Caco-2 (cell line): Measurements from ENCODE around the gene SRPRB. TPM values are rescaled to one million over a fixed set of nuclear protein-coding genes. Genes with fewer than 3 reads are reported as not detected.

Experiments used
- BruUV-seq: library from RNA; stranded (reverse); fragments of 400-500 nt; replicated peaks from 2 replicates; lab custom pipeline; 2021; lab: Mats Ljungman, UMichigan
- CTCF ChIA-PET: fragments of 300-600 bp; sonication (Branson Sonifier 250); formaldehyde crosslinking; loops from one replicate; lab custom pipeline; 2022; ENCODE audit warnings: antibody characterized with exemption; lab: Charles Lee
- POLR2A ChIA-PET: fragments of 300-600 bp; sonication (Branson Sonifier 250); formaldehyde crosslinking; loops from one replicate; lab custom pipeline; 2022; ENCODE audit warnings: antibody characterized with exemption; lab: Charles Lee
- DNase-seq, 2 experiments: peaks; one replicate each; pipeline versions ENCODE4 v3.0.0 to v3.0.0-alpha.2; 2020 to 2022
- H3K27me3 ChIP-seq: replicated peaks from 2 replicates; pipeline ENCODE4 v1.6.0; 2011; ENCODE audit warnings: low read length; ENCODE audit not compliant: control insufficient read depth, insufficient read depth
- H3K36me3 ChIP-seq: 2 replicates; pipeline ENCODE4 v1.5.1; 2011; ENCODE audit warnings: low read length; ENCODE audit not compliant: control insufficient read depth, insufficient read depth
- H3K4me1 ChIP-seq: fragments of 250-450 bp; sonication (Bioruptor Pico); 2 replicates; pipeline ENCODE4 v1.5.1; 2020; ENCODE audit warnings: mild to moderate bottlenecking
- H3K4me3 ChIP-seq: 2 replicates; pipeline ENCODE4 v1.5.1; 2011; ENCODE audit warnings: low read depth, mild to moderate bottlenecking, control low read depth, low read length
- H3K9me3 ChIP-seq: fragments of 250-450 bp; sonication (Bioruptor Pico); 2 replicates; pipeline ENCODE4 v1.5.1; 2020; ENCODE audit warnings: mild to moderate bottlenecking, moderate library complexity
- H3K27ac Mint-ChIP-seq: one replicate; pipeline ENCODE4 v1.8.0; 2022; ENCODE audit warnings: mixed read lengths; ENCODE audit not compliant: unreplicated experiment
- H3K27me3 Mint-ChIP-seq: one replicate; pipeline ENCODE4 v1.8.0; 2022; ENCODE audit warnings: mixed read lengths; ENCODE audit not compliant: insufficient read depth, unreplicated experiment
- H3K36me3 Mint-ChIP-seq: one replicate; pipeline ENCODE4 v1.8.0; 2022; ENCODE audit warnings: mild to moderate bottlenecking, mixed read lengths; ENCODE audit not compliant: insufficient read depth, unreplicated experiment
- H3K4me1 Mint-ChIP-seq: one replicate; pipeline ENCODE4 v1.8.0; 2022; ENCODE audit warnings: low read depth, mixed read lengths; ENCODE audit not compliant: unreplicated experiment
- H3K4me3 Mint-ChIP-seq: one replicate; pipeline ENCODE4 v1.8.0; 2022; ENCODE audit warnings: mild to moderate bottlenecking, moderate library complexity, mixed read lengths; ENCODE audit not compliant: unreplicated experiment
- H3K9me3 Mint-ChIP-seq: one replicate; pipeline ENCODE4 v1.8.0; 2022; ENCODE audit warnings: mixed read lengths; ENCODE audit not compliant: unreplicated experiment
- CTCF ChIP-seq, 2 experiments: fragments of 200-600 bp in 1 of 2; IDR thresholded peaks; 1 replicate in 1 of 2; 2 replicates in 1 of 2; pipeline versions ENCODE4 v1.5.1 to v1.8.0; 2011 to 2022; ENCODE audit warnings: antibody characterized with exemption in 1 of 2, control low read depth in 1 of 2, inconsistent platforms in 1 of 2, low read depth in 1 of 2, low read length in 1 of 2, mild to moderate bottlenecking in 1 of 2, moderate library complexity in 1 of 2; ENCODE audit not compliant: insufficient read depth in 1 of 2, severe bottlenecking in 1 of 2, unreplicated experiment in 1 of 2
- intact Hi-C: fragments of 100-400 bp; cut with micrococcal nuclease; formaldehyde crosslinking; loops from one replicate; pipeline ENCODE4 v1.10.0; 2022; ENCODE audit not compliant: unreplicated experiment
- total RNA-seq: library from RNA; stranded (reverse); gene quantifications from 2 replicates; pipeline ENCODE4 v1.2.3, GENCODE V29; 2022

Gene SRPRB
- total RNA-seq, 1 experiment from 2014 or later = 87.3 TPM

- POLR2A ChIA-PET = no interaction called here
Measured at GRCh38 chr3:133775309-133775708, 30.3 kb upstream of the SRPRB start.

DNA sequence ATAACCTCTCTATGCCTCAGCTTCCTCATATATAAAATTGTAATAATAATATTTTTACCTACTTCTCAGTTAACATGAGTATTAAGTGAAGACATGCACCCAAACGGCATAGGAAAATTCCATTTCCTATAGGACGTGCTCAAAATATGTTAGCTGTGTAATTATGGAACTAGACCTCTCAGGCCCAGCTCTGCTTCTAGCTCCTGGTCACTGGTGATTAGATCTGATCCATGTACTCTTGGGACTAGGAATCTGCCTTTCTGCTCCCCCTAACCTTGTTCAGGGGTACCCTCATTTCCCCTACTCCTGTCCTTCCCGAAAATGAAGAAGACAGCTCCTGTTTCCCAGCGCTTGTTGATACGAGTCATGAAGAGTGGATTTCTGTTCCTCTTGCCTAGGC, 29.8 kb upstream of the SRPRB start:
- no peaks in the 10 kb centered on the region for H3K4me1 Mint-ChIP-seq
- H3K9me3 Mint-ChIP-seq = no peaks in the 10 kb centered on the region
- no peak overlapping the region for H3K27ac Mint-ChIP-seq
- intact Hi-C loops = no loop called here
- no peak for DNase-seq
- no peaks in the 10 kb centered on the region for H3K27me3 ChIP-seq
- no peak overlapping the region for H3K4me3 Mint-ChIP-seq
- H3K27me3 Mint-ChIP-seq = no peaks in the 10 kb centered on the region
- H3K36me3 ChIP-seq = no peaks in the 10 kb centered on the region
- no peaks in the 10 kb centered on the region for H3K9me3 ChIP-seq
- CTCF ChIA-PET = no interaction called here
- H3K36me3 Mint-ChIP-seq = no peaks in the 10 kb centered on the region
- no peak for TF ChIP-seq CTCF (IDR thresholded peaks at IDR 0.05; ENCODE audit: insufficient read depth in 1 of 2, low read depth in 1 of 2, low read length in 1 of 2, severe bottlenecking in 1 of 2, unreplicated experiment in 1 of 2)
- BruUV-seq = no TSS peak
- no peaks in the 10 kb centered on the region for H3K4me1 ChIP-seq
- POLR2A ChIA-PET = no interaction called here
- H3K4me3 ChIP-seq = no peak overlapping the region

More at GRCh38 chr3:133775309-133775708, 30.3 kb upstream of the SRPRB start:
- no peak overlapping the region for H3K27ac Mint-ChIP-seq
- CTCF ChIA-PET = no interaction called here
- no peaks in the 10 kb centered on the region for H3K4me1 Mint-ChIP-seq
- no peak for TF ChIP-seq CTCF (IDR thresholded peaks at IDR 0.05; ENCODE audit: insufficient read depth in 1 of 2, low read depth in 1 of 2, low read length in 1 of 2, severe bottlenecking in 1 of 2, unreplicated experiment in 1 of 2)
- H3K4me3 Mint-ChIP-seq = no peak overlapping the region
- intact Hi-C loops = no loop called here
- BruUV-seq = no TSS peak
- H3K27me3 ChIP-seq = no peaks in the 10 kb centered on the region
- H3K36me3 ChIP-seq = no peaks in the 10 kb centered on the region
- H3K4me3 ChIP-seq = no peak overlapping the region
- no peaks in the 10 kb centered on the region for H3K9me3 ChIP-seq
- no peak for DNase-seq
- H3K27me3 Mint-ChIP-seq = no peaks in the 10 kb centered on the region
- H3K9me3 Mint-ChIP-seq = no peaks in the 10 kb centered on the region
- H3K36me3 Mint-ChIP-seq = no peaks in the 10 kb centered on the region
- H3K4me1 ChIP-seq = no peaks in the 10 kb centered on the region

GRCh38 chr3:133776794-133777438, 28.7 kb upstream of the SRPRB start:
- Histone ChIP-seq H3K27me3 (no peaks in the 10 kb centered on the region), H3K4me1 (no peaks in the 10 kb centered on the region), H3K4me3 (no peak overlapping the region), H3K9me3 (no peaks in the 10 kb centered on the region), H3K36me3 (no peaks in the 10 kb centered on the region)
- no peaks in the 10 kb centered on the region for H3K36me3 Mint-ChIP-seq
- H3K27ac Mint-ChIP-seq = no peak overlapping the region
- TF ChIP-seq CTCF (IDR thresholded peaks at IDR 0.05; ENCODE audit: insufficient read depth in 1 of 2, low read depth in 1 of 2, low read length in 1 of 2, severe bottlenecking in 1 of 2, unreplicated experiment in 1 of 2) = no peak
- POLR2A ChIA-PET = no interaction called here
- no peaks in the 10 kb centered on the region for H3K9me3 Mint-ChIP-seq
- H3K4me3 Mint-ChIP-seq = no peak overlapping the region
- CTCF ChIA-PET = interaction anchor here (1.9 kb wide), 1 partner anchor 115 kb away, joined by 4 read pairs; the partner anchor contains the start of gene TOPBP1
- no peaks in the 10 kb centered on the region for H3K4me1 Mint-ChIP-seq
- BruUV-seq = no TSS peak
- intact Hi-C loops = no loop called here
- no peaks in the 10 kb centered on the region for H3K27me3 Mint-ChIP-seq
- no peak for DNase-seq
